HL-60 (cell line): ENCODE results near the gene ZFP3.
"Not testable (repeated sequence)": the region's sequence is repeated elsewhere in the genome, so short reads cannot be mapped to it uniquely, and the experiment has no call there.

Experiments used
- DNase-seq, 2 experiments: peaks; one replicate each; pipeline ENCODE4 v3.0.0-alpha.2; 2010 to 2020; ENCODE audit warnings: low read depth in 1 of 2, low spot score in 1 of 2
- H3K27ac ChIP-seq: fragments of 250-450 bp; sonication (Bioruptor Pico); replicated peaks from 2 replicates; pipeline ENCODE4 v1.5.1; 2020; ENCODE audit warnings: mild to moderate bottlenecking, moderate library complexity
- H3K27me3 ChIP-seq: fragments of 250-450 bp; sonication (Bioruptor Pico); 2 replicates; pipeline ENCODE4 v1.5.1; 2021; ENCODE audit warnings: mild to moderate bottlenecking, moderate library complexity; ENCODE audit not compliant: insufficient read depth, poor library complexity, severe bottlenecking
- H3K4me3 ChIP-seq: replicated peaks from 2 replicates; pipeline ENCODE4 v1.5.1; 2011; ENCODE audit warnings: mild to moderate bottlenecking, control low read depth, low read length; ENCODE audit not compliant: insufficient read depth
- CTCF ChIP-seq: IDR thresholded peaks from one replicate; pipeline ENCODE4 v1.5.1; 2011; ENCODE audit warnings: low read length, control low read depth, inconsistent platforms; ENCODE audit not compliant: insufficient read depth
- GABPA ChIP-seq: IDR thresholded peaks from 2 replicates; pipeline ENCODE4 v1.6.1; 2012; ENCODE audit warnings: low read depth
- POLR2AphosphoS5 ChIP-seq: IDR thresholded peaks from 2 replicates; pipeline ENCODE4 v1.6.1; 2012; ENCODE audit warnings: low read depth
- SPI1 ChIP-seq: IDR thresholded peaks from 2 replicates; pipeline ENCODE4 v1.6.1; 2012; ENCODE audit warnings: low read depth, mild to moderate bottlenecking, borderline replicate concordance
- TF ChIP-seq, protein P1 (sequence below): IDR thresholded peaks from 2 replicates; pipeline ENCODE4 v1.6.1; 2012; ENCODE audit warnings: low read depth; ENCODE audit not compliant: insufficient replicate concordance

Gene ZFP3

DNA sequence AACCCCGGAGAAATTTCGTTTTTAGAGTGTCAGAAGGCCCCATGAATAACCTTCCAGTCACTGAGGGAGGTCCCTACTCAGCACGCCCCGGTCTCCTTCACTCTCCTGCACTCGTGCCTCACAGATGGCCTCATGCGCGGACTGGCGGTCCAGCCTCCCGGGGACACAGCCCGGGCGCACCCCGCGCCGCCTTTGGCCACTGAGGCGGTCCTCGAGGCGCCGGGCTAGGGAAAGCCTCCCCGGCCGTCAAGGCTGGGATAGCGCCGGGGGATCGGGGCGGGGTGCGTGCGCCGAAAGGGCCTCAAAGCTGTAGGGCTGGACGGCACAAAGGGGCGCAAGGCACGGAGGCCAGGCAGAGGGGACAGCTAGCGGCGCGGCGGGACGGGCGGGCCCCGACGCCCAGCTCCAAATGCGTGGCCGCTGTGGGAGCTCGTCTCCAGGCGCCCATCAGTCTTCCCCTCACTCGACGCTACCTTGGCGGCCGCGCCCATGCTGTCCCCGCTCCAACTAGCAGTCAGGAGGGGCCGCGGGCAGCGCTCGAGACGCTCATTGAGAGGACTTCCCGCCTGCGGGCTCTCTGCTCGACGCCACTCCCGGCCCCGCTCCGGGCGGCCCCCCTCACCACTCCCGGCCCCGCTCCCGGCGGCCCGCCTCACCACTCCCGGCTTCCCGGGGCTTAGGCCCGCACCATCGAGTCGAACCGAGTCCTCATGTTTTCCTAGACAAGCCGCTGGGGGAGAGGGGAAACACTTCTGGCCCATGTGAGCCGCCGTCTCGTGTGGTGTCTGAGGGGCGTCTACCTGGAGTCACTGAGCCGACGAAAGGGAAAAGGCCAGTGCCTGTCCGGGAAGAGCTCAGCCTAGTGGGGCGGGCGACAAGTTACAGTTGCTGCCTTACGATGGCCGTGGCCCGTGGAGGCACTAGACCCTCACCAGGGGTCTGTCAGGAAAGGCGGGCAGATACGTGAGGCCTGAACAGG is 37.7 kb downstream of the ZFP3 start, which contains the start of gene USP6:
Gene USP6 (plus strand): TSS at position 360 of the 979 bp plus-strand sequence. CDS start 14,336 bp downstream, outside the sequence.
- TF ChIP-seq, protein P1, sequence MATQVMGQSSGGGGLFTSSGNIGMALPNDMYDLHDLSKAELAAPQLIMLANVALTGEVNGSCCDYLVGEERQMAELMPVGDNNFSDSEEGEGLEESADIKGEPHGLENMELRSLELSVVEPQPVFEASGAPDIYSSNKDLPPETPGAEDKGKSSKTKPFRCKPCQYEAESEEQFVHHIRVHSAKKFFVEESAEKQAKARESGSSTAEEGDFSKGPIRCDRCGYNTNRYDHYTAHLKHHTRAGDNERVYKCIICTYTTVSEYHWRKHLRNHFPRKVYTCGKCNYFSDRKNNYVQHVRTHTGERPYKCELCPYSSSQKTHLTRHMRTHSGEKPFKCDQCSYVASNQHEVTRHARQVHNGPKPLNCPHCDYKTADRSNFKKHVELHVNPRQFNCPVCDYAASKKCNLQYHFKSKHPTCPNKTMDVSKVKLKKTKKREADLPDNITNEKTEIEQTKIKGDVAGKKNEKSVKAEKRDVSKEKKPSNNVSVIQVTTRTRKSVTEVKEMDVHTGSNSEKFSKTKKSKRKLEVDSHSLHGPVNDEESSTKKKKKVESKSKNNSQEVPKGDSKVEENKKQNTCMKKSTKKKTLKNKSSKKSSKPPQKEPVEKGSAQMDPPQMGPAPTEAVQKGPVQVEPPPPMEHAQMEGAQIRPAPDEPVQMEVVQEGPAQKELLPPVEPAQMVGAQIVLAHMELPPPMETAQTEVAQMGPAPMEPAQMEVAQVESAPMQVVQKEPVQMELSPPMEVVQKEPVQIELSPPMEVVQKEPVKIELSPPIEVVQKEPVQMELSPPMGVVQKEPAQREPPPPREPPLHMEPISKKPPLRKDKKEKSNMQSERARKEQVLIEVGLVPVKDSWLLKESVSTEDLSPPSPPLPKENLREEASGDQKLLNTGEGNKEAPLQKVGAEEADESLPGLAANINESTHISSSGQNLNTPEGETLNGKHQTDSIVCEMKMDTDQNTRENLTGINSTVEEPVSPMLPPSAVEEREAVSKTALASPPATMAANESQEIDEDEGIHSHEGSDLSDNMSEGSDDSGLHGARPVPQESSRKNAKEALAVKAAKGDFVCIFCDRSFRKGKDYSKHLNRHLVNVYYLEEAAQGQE, result no peak
- TF ChIP-seq GABPA (no peak), POLR2AphosphoS5 (no peak), SPI1 (no peak), CTCF (no peak)
- Histone ChIP-seq H3K27ac (no peak within 1 kb of the TSS), H3K27me3 (no peaks in the 10 kb centered on the region), H3K4me3 (no peak within 1 kb of the TSS)
- no peak for DNase-seq

DNA sequence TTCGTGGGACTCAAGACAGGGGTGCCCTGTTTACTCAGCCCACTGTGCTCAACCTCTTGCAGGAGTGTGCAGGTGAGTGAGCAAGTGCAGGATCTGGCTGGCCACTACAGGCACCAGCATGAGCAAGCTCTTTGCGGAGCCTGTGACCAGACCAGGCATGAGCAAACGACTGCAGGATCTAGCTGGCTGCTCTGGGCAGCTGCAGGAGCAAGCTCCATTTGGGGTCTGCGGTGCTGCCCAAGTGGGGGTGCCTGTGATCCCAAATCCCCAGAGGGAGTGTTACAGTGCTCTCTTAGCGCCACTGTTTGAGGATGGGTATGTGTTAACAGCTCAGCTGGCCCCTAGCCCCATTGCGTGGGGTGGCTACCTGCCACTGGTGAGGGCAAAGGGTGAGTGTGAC is 40.0 kb downstream of the ZFP3 start:
- DNase-seq, result no peak
- TF ChIP-seq CTCF (no peak), SPI1 (no peak), GABPA (no peak), POLR2AphosphoS5 (no peak)
- TF ChIP-seq, protein P1, result no peak
- H3K27me3 ChIP-seq, result no peaks in the 10 kb centered on the region
- no peak overlapping the region for H3K4me3 ChIP-seq
- H3K27ac ChIP-seq, result no peak overlapping the region

DNA sequence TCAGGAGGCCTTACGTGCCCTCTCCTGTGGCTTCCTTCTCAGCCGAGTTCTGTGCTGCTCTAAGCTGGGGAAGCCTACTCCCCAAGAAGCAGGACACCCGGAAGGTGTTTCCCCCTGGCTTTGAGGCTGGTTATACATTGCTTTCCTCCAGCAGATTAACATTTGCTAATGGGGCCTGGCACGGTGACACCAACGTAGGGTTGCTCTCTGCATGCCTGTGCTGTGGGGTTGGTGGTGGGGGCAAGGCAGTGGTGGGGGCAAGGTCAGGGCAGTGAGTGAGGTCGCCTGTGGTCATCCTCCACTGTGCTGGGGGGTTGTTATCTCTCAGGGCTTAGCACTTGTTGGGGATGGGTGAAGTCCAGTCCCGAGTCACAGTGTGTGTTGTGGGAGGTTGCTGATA is 41.8 kb downstream of the ZFP3 start:
- H3K27me3 ChIP-seq, result no peaks in the 10 kb centered on the region
- H3K4me3 ChIP-seq, result no peak overlapping the region
- no peak for DNase-seq
- TF ChIP-seq, protein P1, result no peak
- no peak for TF ChIP-seq SPI1
- H3K27ac ChIP-seq, result no peak overlapping the region

GRCh38 chr17:5120436-5121185 is 42.3 kb downstream of the ZFP3 start:
- H3K27ac ChIP-seq, result not testable (repeated sequence)

More at GRCh38 chr17:5120436-5121185, 42.3 kb downstream of the ZFP3 start:
- not testable (repeated sequence) for H3K4me3 ChIP-seq, H3K27me3 ChIP-seq, DNase-seq
